EL (cell line): ENCODE measurements around the gene ITGA3.

Experiments used
- DNase-seq: peaks from one replicate; pipeline ENCODE4 v3.0.0-alpha.2; 2016

The ITGA3 gene

GRCh38 chr17:50095626-50096037, 39.7 kb downstream of the ITGA3 start:
- DNase-seq: no peak

- DNase-seq: no peak
These were observed 40.2 kb downstream of the ITGA3 start for GRCh38 chr17:50096092-50096491.

GRCh38 chr17:50096758-50097157, 40.8 kb downstream of the ITGA3 start:
- DNase-seq: no peak

- DNase-seq: no peak
These were observed 41.5 kb downstream of the ITGA3 start for GRCh38 chr17:50097455-50097854.

GRCh38 chr17:50097926-50098325, 42.0 kb downstream of the ITGA3 start:
- DNase-seq: no peak

- DNase-seq: no peak
These were observed 42.7 kb downstream of the ITGA3 start for GRCh38 chr17:50098583-50098982.

- no peak for DNase-seq
These were observed 43.1 kb downstream of the ITGA3 start for GRCh38 chr17:50099003-50099402.

GRCh38 chr17:50100480-50100883, 44.6 kb downstream of the ITGA3 start:
- no peak for DNase-seq

GRCh38 chr17:50100921-50101345, 45.0 kb downstream of the ITGA3 start:
- DNase-seq: no peak

- DNase-seq: no peak
These were observed 45.6 kb downstream of the ITGA3 start for GRCh38 chr17:50101346-50102163.

GRCh38 chr17:50102164-50102991, 46.5 kb downstream of the ITGA3 start:
- no peak for DNase-seq

- DNase-seq: no peak
These were observed 47.3 kb downstream of the ITGA3 start for GRCh38 chr17:50103252-50103651.

- no peak for DNase-seq
These were observed 48.0 kb downstream of the ITGA3 start for GRCh38 chr17:50103941-50104340.

GRCh38 chr17:50105811-50106210, 49.9 kb downstream of the ITGA3 start:
- no peak for DNase-seq

GRCh38 chr17:50106393-50107131, 50.7 kb downstream of the ITGA3 start:
- no peak for DNase-seq

- peak; percentile 75 for DNase-seq
These were observed 52.0 kb downstream of the ITGA3 start for GRCh38 chr17:50107790-50108414.

GRCh38 chr17:50108556-50108955, 52.6 kb downstream of the ITGA3 start:
- DNase-seq: no peak

GRCh38 chr17:50109207-50109606, 53.3 kb downstream of the ITGA3 start:
- DNase-seq: no peak

GRCh38 chr17:50109785-50110184, 53.9 kb downstream of the ITGA3 start:
- no peak for DNase-seq

GRCh38 chr17:50110591-50111349, 54.9 kb downstream of the ITGA3 start:
- no peak for DNase-seq

GRCh38 chr17:50111673-50112655, 56.1 kb downstream of the ITGA3 start:
- no peak for DNase-seq
